GM23338 (cell line): ENCODE measurements around the gene TTC28. TPM values are rescaled to one million over a fixed set of nuclear protein-coding genes. Genes with fewer than 3 reads are reported as not detected.

ENCODE experiments used
- ATAC-seq: fragments of 200-7000 bp; cut with Tn5 transposase; 3 replicates; pipeline ENCODE4 v1.9.1; 2020
- DNase-seq: peaks from one replicate; pipeline ENCODE4 v3.0.0-alpha.2; 2015; ENCODE audit warnings: low spot score
- H2AFZ ChIP-seq: fragments of 200-600 bp; sonication (generic); 2 replicates; pipeline ENCODE4 v1.8.0; 2016; ENCODE audit warnings: antibody characterized with exemption, mild to moderate bottlenecking, moderate library complexity
- H3F3A ChIP-seq: fragments of 200-600 bp; sonication (generic); replicated peaks from 2 replicates; pipeline ENCODE4 v1.8.0; 2017; ENCODE audit warnings: antibody characterized with exemption, mixed run types, low read depth
- H3K27ac ChIP-seq: fragments of 200-600 bp; sonication (generic); 2 replicates; pipeline ENCODE4 v1.6.1; 2016; ENCODE audit warnings: low read depth
- H3K27me3 ChIP-seq: fragments of 200-600 bp; sonication (generic); 2 replicates; pipeline ENCODE4 v1.8.0; 2016; ENCODE audit warnings: mild to moderate bottlenecking, mixed run types, moderate library complexity; ENCODE audit not compliant: insufficient read depth
- H3K36me3 ChIP-seq: fragments of 200-600 bp; sonication (generic); 2 replicates; pipeline ENCODE4 v1.8.0; 2016; ENCODE audit warnings: mild to moderate bottlenecking; ENCODE audit not compliant: insufficient read depth
- H3K4me1 ChIP-seq: fragments of 200-600 bp; sonication (generic); 2 replicates; pipeline ENCODE4 v1.8.0; 2016; ENCODE audit warnings: mild to moderate bottlenecking, moderate library complexity; ENCODE audit not compliant: insufficient read depth
- H3K4me2 ChIP-seq: fragments of 200-600 bp; sonication (generic); 2 replicates; pipeline ENCODE4 v1.7.1; 2017; ENCODE audit warnings: mixed run types
- H3K4me3 ChIP-seq: fragments of 200-600 bp; sonication (generic); 2 replicates; pipeline ENCODE4 v1.6.1; 2016; ENCODE audit warnings: mixed run types
- H3K79me2 ChIP-seq: fragments of 200-600 bp; sonication (generic); replicated peaks from 2 replicates; pipeline ENCODE4 v1.8.0; 2017; ENCODE audit warnings: mild to moderate bottlenecking; ENCODE audit not compliant: insufficient read depth
- H3K9me2 ChIP-seq: fragments of 200-600 bp; sonication (generic); 2 replicates; pipeline ENCODE4 v1.8.0; 2017; ENCODE audit not compliant: insufficient read depth
- H4K20me1 ChIP-seq: fragments of 200-600 bp; sonication (generic); replicated peaks from 2 replicates; pipeline ENCODE4 v1.8.0; 2017; ENCODE audit warnings: mild to moderate bottlenecking; ENCODE audit not compliant: insufficient read depth
- H3K27ac Mint-ChIP-seq: 2 replicates; pipeline ENCODE4 v1.8.0; 2020; ENCODE audit warnings: inconsistent platforms, mild to moderate bottlenecking, moderate library complexity, mixed read lengths
- H3K27me3 Mint-ChIP-seq: 3 replicates; pipeline ENCODE4 v1.8.0; 2022; ENCODE audit warnings: low read depth, mild to moderate bottlenecking, moderate library complexity, mixed read lengths, inconsistent platforms; ENCODE audit not compliant: insufficient read depth, poor library complexity
- H3K36me3 Mint-ChIP-seq: 3 replicates; pipeline ENCODE4 v1.8.0; 2021; ENCODE audit warnings: low read depth, mild to moderate bottlenecking, inconsistent platforms, moderate library complexity, mixed read lengths
- H3K4me1 Mint-ChIP-seq: 3 replicates; pipeline ENCODE4 v1.8.0; 2020; ENCODE audit warnings: mild to moderate bottlenecking, inconsistent platforms, mixed read lengths
- H3K4me3 Mint-ChIP-seq: 3 replicates; pipeline ENCODE4 v1.8.0; 2021; ENCODE audit warnings: moderate library complexity, mild to moderate bottlenecking, inconsistent platforms, mixed read lengths
- H3K9me3 Mint-ChIP-seq: 3 replicates; pipeline ENCODE4 v1.8.0; 2020; ENCODE audit warnings: moderate library complexity, mild to moderate bottlenecking, inconsistent platforms, mixed read lengths
- CREB1 ChIP-seq: fragments of 250-450 bp; sonication (Bioruptor Pico); IDR thresholded peaks from 2 replicates; pipeline ENCODE4 v1.5.0; 2020; ENCODE audit warnings: low read depth, mild to moderate bottlenecking, moderate library complexity
- EZH2 ChIP-seq: fragments of 200-600 bp; sonication (generic); IDR thresholded peaks from one replicate; pipeline ENCODE4 v1.8.0; 2017; ENCODE audit warnings: antibody characterized with exemption, mild to moderate bottlenecking, low read depth; ENCODE audit not compliant: unreplicated experiment
- EZH2phosphoT487 ChIP-seq: fragments of 200-600 bp; sonication (generic); IDR thresholded peaks from one replicate; pipeline ENCODE4 v1.8.1; 2018; ENCODE audit warnings: antibody characterized with exemption; ENCODE audit not compliant: unreplicated experiment
- JUNB ChIP-seq: IDR thresholded peaks from one replicate; pipeline ENCODE4 v1.6.1; 2016; ENCODE audit warnings: antibody characterized with exemption; ENCODE audit not compliant: unreplicated experiment
- NANOG ChIP-seq: IDR thresholded peaks from 2 replicates; pipeline ENCODE4 v1.6.1; 2016; ENCODE audit warnings: antibody characterized with exemption, borderline replicate concordance
- POLR2AphosphoS5 ChIP-seq: IDR thresholded peaks from 2 replicates; pipeline ENCODE4 v1.6.1; 2016; ENCODE audit warnings: antibody characterized with exemption, low read depth
- STAT1 ChIP-seq: IDR thresholded peaks from one replicate; pipeline ENCODE4 v1.6.1; 2016; ENCODE audit warnings: antibody characterized with exemption; ENCODE audit not compliant: unreplicated experiment
- ZNF114 ChIP-seq: fragments of 250-450 bp; sonication (Bioruptor Pico); IDR thresholded peaks from 2 replicates; pipeline ENCODE4 v1.5.0; 2020; ENCODE audit warnings: mild to moderate bottlenecking, moderate library complexity
- ZNF331 ChIP-seq: fragments of 250-450 bp; sonication (Bioruptor Pico); IDR thresholded peaks from 2 replicates; pipeline ENCODE4 v1.5.0; 2020; ENCODE audit warnings: low read depth, mild to moderate bottlenecking, moderate library complexity
- polyA plus RNA-seq: library from polyadenylated mRNA; unstranded; fragments of >200 nt; fragmentation: Nextera tagmentation; extraction: Ambion mirVana; gene quantifications from 2 replicates; pipeline ENCODE4 v1.2.1, GENCODE V29; 2016
- total RNA-seq: library from RNA; depleted of rRNA; stranded (reverse); fragments of >200 nt; shearing (Covaris generic); gene quantifications from 2 replicates; pipeline ENCODE4 v1.2.3, GENCODE V29; 2014
- TF ChIP-seq, protein P1 (sequence below): IDR thresholded peaks from 2 replicates; pipeline ENCODE4 v1.6.1; 2016; ENCODE audit warnings: antibody characterized with exemption
- TF ChIP-seq, protein P2 (sequence below): fragments of 250-450 bp; sonication (Bioruptor Pico); IDR thresholded peaks from 2 replicates; pipeline ENCODE4 v1.5.0; 2020; ENCODE audit warnings: mild to moderate bottlenecking, moderate library complexity
- TF ChIP-seq, protein P3 (sequence below), 2 experiments: fragments of 200-600 bp in 1 of 2; sonication (generic) in 1 of 2; conservative IDR thresholded peaks; 2 replicates each; pipeline versions ENCODE4 v1.5.1 to v1.6.1; 2016 to 2017; ENCODE audit warnings: antibody characterized with exemption in 2 of 2, low read depth in 2 of 2, mild to moderate bottlenecking in 2 of 2, moderate library complexity in 1 of 2
- TF ChIP-seq, protein P4 (sequence below): IDR thresholded peaks from one replicate; pipeline ENCODE4 v1.6.1; 2018; ENCODE audit warnings: antibody characterized with exemption; ENCODE audit not compliant: unreplicated experiment

The TTC28 gene
- total and polyA plus RNA-seq, 2 experiments from 2014 or later, result 4.5 to 16.1 TPM

DNA sequence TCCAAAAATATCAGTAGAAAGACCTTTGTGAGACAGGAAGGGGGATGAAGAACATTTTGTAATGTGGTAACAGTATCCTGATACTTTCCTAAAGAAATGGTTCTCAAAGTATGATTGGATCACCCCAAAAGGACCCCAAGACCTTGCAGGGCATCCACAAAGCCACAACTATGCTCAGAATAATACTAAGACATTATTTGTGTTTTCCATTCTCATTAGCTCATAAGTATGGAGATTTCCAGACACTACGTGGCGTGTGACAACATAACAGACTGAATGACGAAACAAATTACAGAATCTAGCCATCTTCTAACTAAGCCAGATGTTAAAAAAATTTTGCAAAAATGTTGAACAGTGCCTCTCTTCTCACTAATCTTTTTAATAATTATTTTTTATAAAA, 37.0 kb upstream of the TTC28 start:
- peaks cover 17% of the 10 kb centered on the region; the same call in 1 of the 2 replicates for H3K36me3 ChIP-seq
- ATAC-seq (no peak), DNase-seq (no peak)
- Mint-ChIP-seq H3K27ac (no peak overlapping the region), H3K4me1 (no peaks in the 10 kb centered on the region), H3K36me3 (peaks cover 59% of the 10 kb centered on the region), H3K9me3 (no peaks in the 10 kb centered on the region), H3K4me3 (no peak overlapping the region), H3K27me3 (no peaks in the 10 kb centered on the region)
- no peak overlapping the region for H3K4me2 ChIP-seq
- no peak overlapping the region for H3K4me3 ChIP-seq
- TF ChIP-seq, protein P1, sequence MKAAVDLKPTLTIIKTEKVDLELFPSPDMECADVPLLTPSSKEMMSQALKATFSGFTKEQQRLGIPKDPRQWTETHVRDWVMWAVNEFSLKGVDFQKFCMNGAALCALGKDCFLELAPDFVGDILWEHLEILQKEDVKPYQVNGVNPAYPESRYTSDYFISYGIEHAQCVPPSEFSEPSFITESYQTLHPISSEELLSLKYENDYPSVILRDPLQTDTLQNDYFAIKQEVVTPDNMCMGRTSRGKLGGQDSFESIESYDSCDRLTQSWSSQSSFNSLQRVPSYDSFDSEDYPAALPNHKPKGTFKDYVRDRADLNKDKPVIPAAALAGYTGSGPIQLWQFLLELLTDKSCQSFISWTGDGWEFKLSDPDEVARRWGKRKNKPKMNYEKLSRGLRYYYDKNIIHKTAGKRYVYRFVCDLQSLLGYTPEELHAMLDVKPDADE, result no peak
- TF ChIP-seq EZH2 (no peak), ZNF331 (CRISPR knock-in tag) (no peak), POLR2AphosphoS5 (no peak), EZH2phosphoT487 (no peak), CREB1 (CRISPR knock-in tag) (no peak), STAT1 (no peak), JUNB (no peak), ZNF114 (CRISPR knock-in tag) (no peak), NANOG (no peak)
- TF ChIP-seq, protein P2, sequence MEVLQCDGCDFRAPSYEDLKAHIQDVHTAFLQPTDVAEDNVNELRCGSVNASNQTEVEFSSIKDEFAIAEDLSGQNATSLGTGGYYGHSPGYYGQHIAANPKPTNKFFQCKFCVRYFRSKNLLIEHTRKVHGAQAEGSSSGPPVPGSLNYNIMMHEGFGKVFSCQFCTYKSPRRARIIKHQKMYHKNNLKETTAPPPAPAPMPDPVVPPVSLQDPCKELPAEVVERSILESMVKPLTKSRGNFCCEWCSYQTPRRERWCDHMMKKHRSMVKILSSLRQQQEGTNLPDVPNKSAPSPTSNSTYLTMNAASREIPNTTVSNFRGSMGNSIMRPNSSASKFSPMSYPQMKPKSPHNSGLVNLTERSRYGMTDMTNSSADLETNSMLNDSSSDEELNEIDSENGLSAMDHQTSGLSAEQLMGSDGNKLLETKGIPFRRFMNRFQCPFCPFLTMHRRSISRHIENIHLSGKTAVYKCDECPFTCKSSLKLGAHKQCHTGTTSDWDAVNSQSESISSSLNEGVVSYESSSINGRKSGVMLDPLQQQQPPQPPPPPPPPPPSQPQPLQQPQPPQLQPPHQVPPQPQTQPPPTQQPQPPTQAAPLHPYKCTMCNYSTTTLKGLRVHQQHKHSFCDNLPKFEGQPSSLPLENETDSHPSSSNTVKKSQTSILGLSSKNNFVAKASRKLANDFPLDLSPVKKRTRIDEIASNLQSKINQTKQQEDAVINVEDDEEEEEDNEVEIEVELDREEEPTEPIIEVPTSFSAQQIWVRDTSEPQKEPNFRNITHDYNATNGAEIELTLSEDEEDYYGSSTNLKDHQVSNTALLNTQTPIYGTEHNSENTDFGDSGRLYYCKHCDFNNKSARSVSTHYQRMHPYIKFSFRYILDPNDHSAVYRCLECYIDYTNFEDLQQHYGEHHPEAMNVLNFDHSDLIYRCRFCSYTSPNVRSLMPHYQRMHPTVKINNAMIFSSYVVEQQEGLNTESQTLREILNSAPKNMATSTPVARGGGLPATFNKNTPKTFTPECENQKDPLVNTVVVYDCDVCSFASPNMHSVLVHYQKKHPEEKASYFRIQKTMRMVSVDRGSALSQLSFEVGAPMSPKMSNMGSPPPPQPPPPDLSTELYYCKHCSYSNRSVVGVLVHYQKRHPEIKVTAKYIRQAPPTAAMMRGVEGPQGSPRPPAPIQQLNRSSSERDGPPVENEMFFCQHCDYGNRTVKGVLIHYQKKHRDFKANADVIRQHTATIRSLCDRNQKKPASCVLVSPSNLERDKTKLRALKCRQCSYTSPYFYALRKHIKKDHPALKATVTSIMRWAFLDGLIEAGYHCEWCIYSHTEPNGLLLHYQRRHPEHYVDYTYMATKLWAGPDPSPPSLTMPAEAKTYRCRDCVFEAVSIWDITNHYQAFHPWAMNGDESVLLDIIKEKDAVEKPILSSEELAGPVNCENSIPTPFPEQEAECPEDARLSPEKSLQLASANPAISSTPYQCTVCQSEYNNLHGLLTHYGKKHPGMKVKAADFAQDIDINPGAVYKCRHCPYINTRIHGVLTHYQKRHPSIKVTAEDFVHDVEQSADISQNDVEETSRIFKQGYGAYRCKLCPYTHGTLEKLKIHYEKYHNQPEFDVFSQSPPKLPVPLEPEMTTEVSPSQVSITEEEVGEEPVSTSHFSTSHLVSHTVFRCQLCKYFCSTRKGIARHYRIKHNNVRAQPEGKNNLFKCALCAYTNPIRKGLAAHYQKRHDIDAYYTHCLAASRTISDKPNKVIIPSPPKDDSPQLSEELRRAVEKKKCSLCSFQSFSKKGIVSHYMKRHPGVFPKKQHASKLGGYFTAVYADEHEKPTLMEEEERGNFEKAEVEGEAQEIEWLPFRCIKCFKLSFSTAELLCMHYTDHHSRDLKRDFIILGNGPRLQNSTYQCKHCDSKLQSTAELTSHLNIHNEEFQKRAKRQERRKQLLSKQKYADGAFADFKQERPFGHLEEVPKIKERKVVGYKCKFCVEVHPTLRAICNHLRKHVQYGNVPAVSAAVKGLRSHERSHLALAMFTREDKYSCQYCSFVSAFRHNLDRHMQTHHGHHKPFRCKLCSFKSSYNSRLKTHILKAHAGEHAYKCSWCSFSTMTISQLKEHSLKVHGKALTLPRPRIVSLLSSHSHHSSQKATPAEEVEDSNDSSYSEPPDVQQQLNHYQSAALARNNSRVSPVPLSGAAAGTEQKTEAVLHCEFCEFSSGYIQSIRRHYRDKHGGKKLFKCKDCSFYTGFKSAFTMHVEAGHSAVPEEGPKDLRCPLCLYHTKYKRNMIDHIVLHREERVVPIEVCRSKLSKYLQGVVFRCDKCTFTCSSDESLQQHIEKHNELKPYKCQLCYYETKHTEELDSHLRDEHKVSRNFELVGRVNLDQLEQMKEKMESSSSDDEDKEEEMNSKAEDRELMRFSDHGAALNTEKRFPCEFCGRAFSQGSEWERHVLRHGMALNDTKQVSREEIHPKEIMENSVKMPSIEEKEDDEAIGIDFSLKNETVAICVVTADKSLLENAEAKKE (CRISPR knock-in tag), result no peak
- TF ChIP-seq, protein P3, sequence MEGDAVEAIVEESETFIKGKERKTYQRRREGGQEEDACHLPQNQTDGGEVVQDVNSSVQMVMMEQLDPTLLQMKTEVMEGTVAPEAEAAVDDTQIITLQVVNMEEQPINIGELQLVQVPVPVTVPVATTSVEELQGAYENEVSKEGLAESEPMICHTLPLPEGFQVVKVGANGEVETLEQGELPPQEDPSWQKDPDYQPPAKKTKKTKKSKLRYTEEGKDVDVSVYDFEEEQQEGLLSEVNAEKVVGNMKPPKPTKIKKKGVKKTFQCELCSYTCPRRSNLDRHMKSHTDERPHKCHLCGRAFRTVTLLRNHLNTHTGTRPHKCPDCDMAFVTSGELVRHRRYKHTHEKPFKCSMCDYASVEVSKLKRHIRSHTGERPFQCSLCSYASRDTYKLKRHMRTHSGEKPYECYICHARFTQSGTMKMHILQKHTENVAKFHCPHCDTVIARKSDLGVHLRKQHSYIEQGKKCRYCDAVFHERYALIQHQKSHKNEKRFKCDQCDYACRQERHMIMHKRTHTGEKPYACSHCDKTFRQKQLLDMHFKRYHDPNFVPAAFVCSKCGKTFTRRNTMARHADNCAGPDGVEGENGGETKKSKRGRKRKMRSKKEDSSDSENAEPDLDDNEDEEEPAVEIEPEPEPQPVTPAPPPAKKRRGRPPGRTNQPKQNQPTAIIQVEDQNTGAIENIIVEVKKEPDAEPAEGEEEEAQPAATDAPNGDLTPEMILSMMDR (conservative IDR thresholded peaks at IDR 0.05; ENCODE audit: low read depth in 2 of 2), result no peak
- TF ChIP-seq, protein P4, sequence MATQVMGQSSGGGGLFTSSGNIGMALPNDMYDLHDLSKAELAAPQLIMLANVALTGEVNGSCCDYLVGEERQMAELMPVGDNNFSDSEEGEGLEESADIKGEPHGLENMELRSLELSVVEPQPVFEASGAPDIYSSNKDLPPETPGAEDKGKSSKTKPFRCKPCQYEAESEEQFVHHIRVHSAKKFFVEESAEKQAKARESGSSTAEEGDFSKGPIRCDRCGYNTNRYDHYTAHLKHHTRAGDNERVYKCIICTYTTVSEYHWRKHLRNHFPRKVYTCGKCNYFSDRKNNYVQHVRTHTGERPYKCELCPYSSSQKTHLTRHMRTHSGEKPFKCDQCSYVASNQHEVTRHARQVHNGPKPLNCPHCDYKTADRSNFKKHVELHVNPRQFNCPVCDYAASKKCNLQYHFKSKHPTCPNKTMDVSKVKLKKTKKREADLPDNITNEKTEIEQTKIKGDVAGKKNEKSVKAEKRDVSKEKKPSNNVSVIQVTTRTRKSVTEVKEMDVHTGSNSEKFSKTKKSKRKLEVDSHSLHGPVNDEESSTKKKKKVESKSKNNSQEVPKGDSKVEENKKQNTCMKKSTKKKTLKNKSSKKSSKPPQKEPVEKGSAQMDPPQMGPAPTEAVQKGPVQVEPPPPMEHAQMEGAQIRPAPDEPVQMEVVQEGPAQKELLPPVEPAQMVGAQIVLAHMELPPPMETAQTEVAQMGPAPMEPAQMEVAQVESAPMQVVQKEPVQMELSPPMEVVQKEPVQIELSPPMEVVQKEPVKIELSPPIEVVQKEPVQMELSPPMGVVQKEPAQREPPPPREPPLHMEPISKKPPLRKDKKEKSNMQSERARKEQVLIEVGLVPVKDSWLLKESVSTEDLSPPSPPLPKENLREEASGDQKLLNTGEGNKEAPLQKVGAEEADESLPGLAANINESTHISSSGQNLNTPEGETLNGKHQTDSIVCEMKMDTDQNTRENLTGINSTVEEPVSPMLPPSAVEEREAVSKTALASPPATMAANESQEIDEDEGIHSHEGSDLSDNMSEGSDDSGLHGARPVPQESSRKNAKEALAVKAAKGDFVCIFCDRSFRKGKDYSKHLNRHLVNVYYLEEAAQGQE, result no peak
- 0 out of 2 replicates have a peak, but pooled peaks cover 4% of the 10 kb centered on the region for H3F3A ChIP-seq
- no peak overlapping the region for H3K27ac ChIP-seq
- H2AFZ ChIP-seq, result no peak overlapping the region
- no peaks in the 10 kb centered on the region for H3K27me3 ChIP-seq
- no peaks in the 10 kb centered on the region for H3K79me2 ChIP-seq
- H3K4me1 ChIP-seq, result no peaks in the 10 kb centered on the region
- H3K9me2 ChIP-seq, result no peaks in the 10 kb centered on the region
- H4K20me1 ChIP-seq, result peaks cover 6% of the 10 kb centered on the region; the same call in 1 of the 2 replicates
